ENCODE results near the gene SPNS2.
"Not testable (repeated sequence)": the region's sequence is repeated elsewhere in the genome, so short reads cannot be mapped to it uniquely, and the experiment has no call there.

The SPNS2 gene

GRCh38 chr17:4574448-4575045 is 75.9 kb downstream of the SPNS2 start:
- DNase-seq, result no peak

GRCh38 chr17:4576161-4576558 is 77.5 kb downstream of the SPNS2 start:
- no peak for DNase-seq

- DNase-seq, result no peak
Measured at GRCh38 chr17:4576729-4577322, 78.1 kb downstream of the SPNS2 start.

- no peak for DNase-seq
Measured at GRCh38 chr17:4577386-4577993, 78.8 kb downstream of the SPNS2 start.

DNA sequence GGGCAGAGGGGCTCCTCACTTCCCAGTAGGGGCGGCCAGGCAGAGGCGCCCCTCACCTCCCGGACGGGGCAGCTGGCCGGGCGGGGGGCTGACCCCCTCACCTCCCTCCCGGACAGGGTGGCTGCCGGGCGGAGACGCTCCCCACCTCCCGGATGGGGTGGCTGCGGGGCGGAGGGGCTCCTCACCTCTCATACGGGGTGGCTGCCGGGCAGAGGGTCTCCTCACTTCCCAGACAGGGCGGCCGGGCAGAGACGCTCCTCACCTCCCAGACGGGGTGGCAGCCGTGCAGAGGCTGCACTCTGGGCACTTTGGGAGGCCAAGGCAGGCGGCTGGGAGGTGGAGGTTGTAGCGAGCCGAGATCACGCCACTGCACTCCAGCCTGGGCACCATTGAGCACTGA is 79.7 kb downstream of the SPNS2 start:
- DNase-seq, result not testable (repeated sequence)

- DNase-seq, result no peak
Measured at GRCh38 chr17:4579678-4580077, 81.0 kb downstream of the SPNS2 start.

- no peak for DNase-seq
Measured at GRCh38 chr17:4580291-4580690, 81.6 kb downstream of the SPNS2 start.

DNA sequence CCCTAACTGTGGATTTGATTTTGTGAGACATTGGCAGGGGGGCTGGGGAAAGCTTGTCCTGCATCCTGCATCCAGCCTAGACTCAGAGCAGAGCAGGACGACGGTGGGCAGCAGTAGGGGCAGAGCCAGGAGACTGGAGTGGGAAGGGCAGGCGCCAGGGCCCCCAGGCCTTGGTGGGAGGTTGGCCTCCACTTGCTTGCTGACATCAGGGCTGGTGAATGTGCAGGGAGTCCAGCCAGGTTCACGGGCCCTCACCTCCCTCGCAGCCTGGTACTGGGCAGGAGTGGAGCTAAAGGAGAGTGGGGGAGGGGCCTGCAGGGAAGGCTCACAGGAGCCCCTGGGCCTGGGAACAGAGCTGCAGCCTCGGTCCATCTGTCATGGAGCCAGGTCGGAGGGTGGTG is 83.4 kb downstream of the SPNS2 start:
- DNase-seq, result no peak

DNA sequence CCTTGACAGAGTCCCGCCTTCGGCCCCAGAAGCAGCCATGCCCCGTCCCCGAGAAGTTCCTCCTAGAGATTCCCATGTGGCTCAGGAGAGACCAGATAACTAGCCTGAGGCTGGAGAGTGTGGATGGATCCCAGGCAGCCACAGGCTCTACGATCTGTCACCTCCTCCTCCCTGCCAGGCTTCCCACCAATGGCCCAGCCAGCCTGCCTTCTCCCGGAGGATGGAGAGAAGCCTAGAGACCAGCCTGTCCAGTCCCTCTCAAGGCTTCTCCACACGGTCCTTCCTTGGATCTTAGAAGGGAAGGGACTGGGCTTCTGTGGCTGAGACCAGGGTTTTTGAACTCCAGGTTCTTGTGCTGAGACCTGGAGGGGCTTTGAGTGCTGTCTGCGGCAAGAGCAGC is 84.0 kb downstream of the SPNS2 start:
- no peak for DNase-seq

- DNase-seq, result no peak
Measured at GRCh38 chr17:4583206-4583605, 84.5 kb downstream of the SPNS2 start.

- DNase-seq, result no peak
Measured at GRCh38 chr17:4583782-4584100, 85.1 kb downstream of the SPNS2 start.

DNA sequence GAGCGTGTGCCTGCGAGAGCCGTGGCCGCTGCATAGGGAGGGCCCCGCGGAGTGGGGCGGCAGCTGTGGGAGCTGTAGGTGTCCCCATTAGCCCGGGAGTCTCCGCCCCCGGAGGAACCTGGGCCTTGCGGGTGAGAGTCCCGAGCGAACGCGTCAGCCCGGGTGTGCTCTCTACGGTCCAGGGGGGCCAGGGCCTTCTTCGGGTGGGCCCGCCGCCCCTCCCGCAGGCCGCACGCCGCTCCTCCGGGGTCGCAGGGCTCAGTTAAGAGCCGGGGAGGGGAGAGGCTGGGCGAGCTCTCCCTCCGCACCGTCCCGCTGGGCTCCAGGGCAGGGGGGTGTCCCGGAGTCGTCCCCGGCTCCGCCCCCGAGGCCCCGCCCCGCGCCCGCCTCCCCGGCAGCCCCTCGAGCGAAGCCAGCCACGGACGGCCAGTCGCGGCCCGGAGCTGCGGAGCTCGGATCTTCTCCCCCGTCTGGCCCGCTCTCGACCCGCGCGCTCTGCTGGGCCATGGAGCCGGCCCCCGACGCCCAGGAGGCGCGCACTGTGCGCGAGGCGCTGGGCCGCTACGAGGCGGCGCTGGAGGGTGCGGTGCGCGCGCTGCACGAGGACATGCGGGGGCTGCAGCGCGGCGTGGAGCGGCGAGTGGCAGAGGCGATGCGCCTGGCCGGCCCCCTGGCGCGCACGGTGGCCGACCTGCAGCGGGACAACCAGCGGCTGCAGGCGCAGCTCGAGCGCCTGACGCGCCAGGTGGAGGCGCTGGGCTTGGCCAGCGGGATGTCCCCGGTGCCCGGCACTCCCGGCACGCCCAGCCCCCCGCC is 85.6 kb downstream of the SPNS2 start, which contains the start of gene SMTNL2:
Gene SMTNL2 (plus strand): TSS at position 429 of the 816 bp plus-strand sequence. CDS start 77 bp downstream, at position 506.
- DNase-seq, result no peak

GRCh38 chr17:4584917-4585637 is 86.4 kb downstream of the SPNS2 start:
- no peak for DNase-seq

DNA sequence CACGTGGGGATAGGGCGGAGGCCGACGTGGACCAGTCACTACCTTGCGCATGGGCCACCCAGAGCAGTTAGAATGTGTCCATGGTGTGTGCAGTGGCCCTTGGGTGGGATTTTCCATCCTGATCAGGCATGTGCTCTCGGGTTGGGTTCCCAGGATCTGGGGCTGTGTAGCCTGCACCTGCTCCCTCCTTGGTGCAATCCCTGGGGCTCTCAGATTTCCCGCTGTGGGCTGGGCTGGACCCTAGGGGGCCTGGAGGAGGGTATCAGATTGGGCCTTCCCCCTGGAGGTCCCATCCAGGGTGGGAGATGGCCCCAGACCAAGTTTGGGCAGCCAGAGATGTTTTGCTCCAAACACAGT is 86.9 kb downstream of the SPNS2 start:
- no peak for DNase-seq

- no peak for DNase-seq
Measured at GRCh38 chr17:4586043-4586442, 87.4 kb downstream of the SPNS2 start.

DNA sequence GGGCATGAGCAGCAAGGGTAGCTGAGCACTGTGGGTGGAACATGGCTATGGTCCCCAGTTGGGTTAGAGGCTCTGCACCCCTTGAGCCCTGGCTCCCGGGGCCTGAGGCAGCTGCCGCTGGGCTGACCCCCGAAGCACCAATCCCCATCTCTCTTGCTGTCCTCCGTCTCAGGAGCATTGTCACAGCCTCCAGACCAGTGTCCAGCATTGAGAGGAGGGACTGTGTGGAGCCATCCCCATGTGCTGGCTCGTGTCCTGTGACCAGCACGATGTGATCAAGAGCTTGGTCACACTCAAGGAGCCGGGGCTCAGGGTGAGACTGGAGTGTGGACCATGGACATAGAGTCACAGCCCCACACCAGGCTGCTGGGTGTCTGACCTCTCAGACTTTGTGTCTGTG is 88.5 kb downstream of the SPNS2 start:
- no peak for DNase-seq

DNA sequence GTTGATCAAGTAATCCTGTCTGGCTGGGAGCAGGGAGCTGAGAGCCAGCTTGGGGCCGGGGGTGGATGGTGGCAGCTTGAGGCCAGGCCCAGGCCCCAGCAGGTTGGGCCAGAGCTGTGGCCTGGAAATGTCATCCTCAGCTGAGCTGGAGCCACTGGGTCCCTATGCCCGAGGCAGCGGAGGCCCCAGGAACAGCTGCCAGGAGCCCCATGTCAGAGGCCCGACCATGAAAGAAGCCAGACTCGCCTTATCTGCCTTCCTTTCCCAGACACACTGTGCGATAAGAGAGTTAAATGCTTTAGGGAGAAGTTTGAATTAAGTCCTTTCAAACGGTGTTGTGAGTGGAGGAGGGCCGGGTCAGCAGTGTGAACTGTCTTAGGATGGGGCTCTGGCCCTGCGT is 89.1 kb downstream of the SPNS2 start:
- no peak for DNase-seq

DNA sequence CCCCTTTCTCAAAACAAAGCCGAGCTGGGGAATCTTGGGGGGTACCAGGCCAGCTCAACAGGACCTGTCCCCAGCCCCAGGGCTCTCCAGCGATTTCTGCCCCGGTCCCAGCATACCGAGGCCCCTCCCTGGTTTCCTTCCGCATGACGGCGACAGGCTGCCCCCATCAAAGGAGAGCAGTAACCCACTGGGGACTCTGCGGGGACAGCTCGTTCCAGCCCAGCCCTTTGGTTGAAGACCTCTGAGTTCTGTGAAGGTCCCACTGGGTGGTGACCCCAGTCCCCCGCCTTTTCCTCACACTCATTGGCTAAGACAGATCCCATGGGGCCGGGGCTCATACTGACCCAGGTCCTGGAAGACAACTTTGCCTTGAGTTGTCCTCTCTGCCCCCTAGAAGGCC is 89.7 kb downstream of the SPNS2 start:
- no peak for DNase-seq
